ENCODE measurements around the gene ECE1.

ECE1 gene

GRCh38 chr1:21317035-21317689 is 26.9 kb upstream of the ECE1 start:
- Histone ChIP-seq H3K4me3 (ENCODE audit: insufficient read depth, low read length, poor library complexity, severe bottlenecking) (no peak overlapping the region), H3K4me2 (ENCODE audit: low read depth, low read length, poor library complexity, severe bottlenecking) (no peak overlapping the region), H3K9me3 (ENCODE audit: insufficient read depth, low read length) (no peaks in the 10 kb centered on the region), H3K9ac (ENCODE audit: low read length) (no peak overlapping the region), H3K9me2 (replicated peaks; ENCODE audit: insufficient read depth, low read length) (no peaks in the 10 kb centered on the region), H3F3A (ENCODE audit: insufficient read depth) (no peaks in the 10 kb centered on the region), H3K27me3 (ENCODE audit: low read length) (no peaks in the 10 kb centered on the region), H3K79me2 (ENCODE audit: insufficient read depth, low read length) (peaks cover 75% of the 10 kb centered on the region), H3K27ac (ENCODE audit: low read depth, low read length) (no peak overlapping the region), H3K36me3 (ENCODE audit: low read length) (no peaks in the 10 kb centered on the region), H2AFZ (ENCODE audit: low read depth, low read length, severe bottlenecking) (no peak overlapping the region), H4K20me1 (ENCODE audit: low read depth, low read length) (no peaks in the 10 kb centered on the region; the same call in 1 of the 2 replicates)
- TF ChIP-seq CTCF (IDR thresholded peaks at IDR 0.05; ENCODE audit: insufficient read depth, low read length, poor library complexity, severe bottlenecking), result no peak
- no peak for TF ChIP-seq EZH2phosphoT487 (conservative IDR thresholded peaks at IDR 0.05; ENCODE audit: low read length)

- Histone ChIP-seq H3K27ac (ENCODE audit: low read depth, low read length) (no peak overlapping the region), H4K20me1 (ENCODE audit: low read depth, low read length) (no peaks in the 10 kb centered on the region; the same call in 1 of the 2 replicates), H3K4me2 (ENCODE audit: low read depth, low read length, poor library complexity, severe bottlenecking) (no peak overlapping the region), H3K9ac (ENCODE audit: low read length) (no peak overlapping the region), H3K27me3 (ENCODE audit: low read length) (no peaks in the 10 kb centered on the region), H3K36me3 (ENCODE audit: low read length) (no peaks in the 10 kb centered on the region), H3K79me2 (ENCODE audit: insufficient read depth, low read length) (peaks cover 65% of the 10 kb centered on the region), H2AFZ (ENCODE audit: low read depth, low read length, severe bottlenecking) (no peak overlapping the region), H3K9me2 (replicated peaks; ENCODE audit: insufficient read depth, low read length) (no peaks in the 10 kb centered on the region), H3K4me3 (ENCODE audit: insufficient read depth, low read length, poor library complexity, severe bottlenecking) (no peak overlapping the region), H3F3A (ENCODE audit: insufficient read depth) (no peaks in the 10 kb centered on the region), H3K9me3 (ENCODE audit: insufficient read depth, low read length) (no peaks in the 10 kb centered on the region)
- TF ChIP-seq CTCF (IDR thresholded peaks at IDR 0.05; ENCODE audit: insufficient read depth, low read length, poor library complexity, severe bottlenecking) (no peak), EZH2phosphoT487 (conservative IDR thresholded peaks at IDR 0.05; ENCODE audit: low read length) (no peak)
Measured at GRCh38 chr1:21314743-21315396, 24.6 kb upstream of the ECE1 start.

- H3F3A ChIP-seq (ENCODE audit: insufficient read depth), result no peaks in the 10 kb centered on the region
- TF ChIP-seq EZH2phosphoT487 (conservative IDR thresholded peaks at IDR 0.05; ENCODE audit: low read length) (no peak), CTCF (IDR thresholded peaks at IDR 0.05; ENCODE audit: insufficient read depth, low read length, poor library complexity, severe bottlenecking) (no peak)
- H3K9ac ChIP-seq (ENCODE audit: low read length), result no peak overlapping the region
- no peaks in the 10 kb centered on the region for H3K9me2 ChIP-seq (replicated peaks; ENCODE audit: insufficient read depth, low read length)
- H3K4me3 ChIP-seq (ENCODE audit: insufficient read depth, low read length, poor library complexity, severe bottlenecking), result no peak overlapping the region
- no peaks in the 10 kb centered on the region for H3K9me3 ChIP-seq (ENCODE audit: insufficient read depth, low read length)
- no peaks in the 10 kb centered on the region; the same call in 1 of the 2 replicates for H4K20me1 ChIP-seq (ENCODE audit: low read depth, low read length)
- peaks cover 65% of the 10 kb centered on the region for H3K79me2 ChIP-seq (ENCODE audit: insufficient read depth, low read length)
- no peak overlapping the region for H2AFZ ChIP-seq (ENCODE audit: low read depth, low read length, severe bottlenecking)
- no peaks in the 10 kb centered on the region for H3K27me3 ChIP-seq (ENCODE audit: low read length)
- no peaks in the 10 kb centered on the region for H3K36me3 ChIP-seq (ENCODE audit: low read length)
- H3K27ac ChIP-seq (ENCODE audit: low read depth, low read length), result no peak overlapping the region
- no peak overlapping the region for H3K4me2 ChIP-seq (ENCODE audit: low read depth, low read length, poor library complexity, severe bottlenecking)
Measured at GRCh38 chr1:21313886-21314721, 23.8 kb upstream of the ECE1 start.

All from SU-DHL-6 (cell line).